GM20000 (cell line): ENCODE data around the gene C10orf90.

ENCODE experiments used
- DNase-seq: peaks from one replicate; pipeline ENCODE4 v3.0.0; 2012; ENCODE audit warnings: low spot score
- TF ChIP-seq, protein P1 (sequence below): IDR thresholded peaks from 2 replicates; pipeline ENCODE4 v1.5.1; 2012; ENCODE audit warnings: mild to moderate bottlenecking, control low read depth; ENCODE audit errors: extremely low read depth, missing control alignments

C10orf90 gene

GRCh38 chr10:126576336-126576735 is 94.2 kb downstream of the C10orf90 start:
- DNase-seq = no peak
- TF ChIP-seq, protein P1, sequence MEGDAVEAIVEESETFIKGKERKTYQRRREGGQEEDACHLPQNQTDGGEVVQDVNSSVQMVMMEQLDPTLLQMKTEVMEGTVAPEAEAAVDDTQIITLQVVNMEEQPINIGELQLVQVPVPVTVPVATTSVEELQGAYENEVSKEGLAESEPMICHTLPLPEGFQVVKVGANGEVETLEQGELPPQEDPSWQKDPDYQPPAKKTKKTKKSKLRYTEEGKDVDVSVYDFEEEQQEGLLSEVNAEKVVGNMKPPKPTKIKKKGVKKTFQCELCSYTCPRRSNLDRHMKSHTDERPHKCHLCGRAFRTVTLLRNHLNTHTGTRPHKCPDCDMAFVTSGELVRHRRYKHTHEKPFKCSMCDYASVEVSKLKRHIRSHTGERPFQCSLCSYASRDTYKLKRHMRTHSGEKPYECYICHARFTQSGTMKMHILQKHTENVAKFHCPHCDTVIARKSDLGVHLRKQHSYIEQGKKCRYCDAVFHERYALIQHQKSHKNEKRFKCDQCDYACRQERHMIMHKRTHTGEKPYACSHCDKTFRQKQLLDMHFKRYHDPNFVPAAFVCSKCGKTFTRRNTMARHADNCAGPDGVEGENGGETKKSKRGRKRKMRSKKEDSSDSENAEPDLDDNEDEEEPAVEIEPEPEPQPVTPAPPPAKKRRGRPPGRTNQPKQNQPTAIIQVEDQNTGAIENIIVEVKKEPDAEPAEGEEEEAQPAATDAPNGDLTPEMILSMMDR = no peak

- TF ChIP-seq, protein P1 = no peak
- DNase-seq = no peak
These were observed 99.6 kb downstream of the C10orf90 start for GRCh38 chr10:126570621-126571602.

GRCh38 chr10:126570245-126570570 is 100.3 kb downstream of the C10orf90 start:
- TF ChIP-seq, protein P1 = no peak
- DNase-seq = no peak

DNA sequence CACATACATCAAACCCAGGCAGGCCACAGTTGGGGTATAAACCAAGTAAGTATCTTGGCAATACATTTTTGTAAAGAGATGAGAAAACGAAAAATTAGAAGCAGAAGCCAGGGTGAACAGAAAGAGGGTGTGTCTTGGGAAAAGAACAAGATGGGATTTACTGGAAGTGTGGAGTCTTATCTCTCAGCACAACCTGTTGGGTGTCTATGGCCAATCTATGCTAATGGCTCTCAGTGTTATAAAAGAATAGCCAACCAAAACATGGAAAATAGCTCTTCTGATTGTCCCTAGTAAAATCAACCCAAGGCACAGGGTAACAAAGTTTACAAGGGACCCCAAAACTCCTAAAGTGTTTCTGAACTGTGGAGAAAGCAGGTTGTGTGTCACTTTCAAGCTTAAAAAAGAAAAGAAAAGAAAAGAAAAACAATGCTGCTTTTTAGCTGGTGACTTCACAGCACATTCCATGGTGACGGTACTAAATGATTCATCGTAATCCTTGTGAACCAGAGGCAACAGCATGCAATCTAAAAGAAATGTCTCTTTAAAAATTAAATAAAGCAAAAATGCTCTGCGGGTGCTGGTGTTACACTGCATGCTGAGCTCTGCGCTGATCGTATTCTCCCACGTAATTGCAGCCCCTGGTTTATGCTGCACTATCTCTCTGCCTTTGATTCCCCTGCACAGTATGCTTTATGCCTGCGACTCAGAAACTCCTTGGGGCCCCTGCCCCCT is 100.8 kb downstream of the C10orf90 start:
- TF ChIP-seq, protein P1 = no peak
- no peak for DNase-seq

DNA sequence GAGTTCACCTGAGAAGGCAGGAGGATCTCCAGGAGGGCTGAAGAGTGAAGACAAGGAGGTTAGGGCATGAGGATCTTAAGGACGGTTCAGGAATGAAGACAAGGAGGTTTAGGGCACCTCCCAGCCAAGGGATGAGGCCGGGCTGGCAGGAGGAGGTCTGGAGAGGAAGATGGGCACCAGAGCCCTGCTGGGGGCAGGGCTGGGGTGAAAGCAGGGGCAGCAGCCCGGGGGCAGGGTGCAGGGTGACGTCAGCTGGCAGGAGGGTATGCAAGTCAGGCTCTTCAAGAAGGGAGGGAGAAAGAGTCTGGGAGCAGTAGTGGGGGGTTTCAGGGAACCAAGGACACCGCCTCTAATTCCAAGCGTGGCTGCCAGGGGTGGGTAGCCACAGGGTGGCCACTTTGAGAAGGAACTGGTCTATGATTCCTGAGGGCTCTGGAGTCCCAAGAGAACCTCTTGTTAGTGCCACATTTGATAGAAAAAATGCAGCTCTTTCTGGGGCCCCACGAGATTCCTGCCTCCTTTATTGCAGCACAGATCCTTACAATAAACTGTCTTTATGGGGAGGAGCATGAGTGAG is 101.6 kb downstream of the C10orf90 start:
- TF ChIP-seq, protein P1 = no peak

GRCh38 chr10:126565871-126566270 is 104.6 kb downstream of the C10orf90 start:
- TF ChIP-seq, protein P1 = no peak
- DNase-seq = no peak

More for the DNA sequence above, 101.6 kb downstream of the C10orf90 start:
- DNase-seq = no peak

DNA sequence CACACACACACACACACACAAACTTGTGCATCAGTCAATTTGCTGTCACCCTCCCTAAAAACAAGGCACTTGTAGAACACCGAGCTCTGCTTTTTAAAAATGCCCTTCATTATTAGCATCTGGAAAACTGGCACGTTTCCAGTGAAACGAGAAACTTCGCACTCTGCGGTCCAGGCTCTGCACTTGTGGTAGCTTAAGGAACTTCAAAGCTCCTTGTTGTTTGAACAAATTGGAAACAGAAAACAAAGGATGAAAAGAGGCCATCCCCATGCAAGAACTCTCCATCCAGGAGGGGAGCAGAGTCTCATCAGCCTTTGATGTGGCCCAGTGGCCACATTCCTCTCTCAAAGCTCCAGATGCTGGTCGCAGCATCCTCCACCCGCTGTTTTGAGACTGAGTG is 105.1 kb downstream of the C10orf90 start:
- no peak for DNase-seq
- TF ChIP-seq, protein P1 = no peak
